CD4-positive, alpha-beta T cell treated with Interleukin-15 for 1 hour (primary cell): Measurements from ENCODE around the gene DHRS1.

Experiments
- DNase-seq: peaks from one replicate; pipeline ENCODE4 v3.0.0-alpha.2; 2020

Gene DHRS1

DNA sequence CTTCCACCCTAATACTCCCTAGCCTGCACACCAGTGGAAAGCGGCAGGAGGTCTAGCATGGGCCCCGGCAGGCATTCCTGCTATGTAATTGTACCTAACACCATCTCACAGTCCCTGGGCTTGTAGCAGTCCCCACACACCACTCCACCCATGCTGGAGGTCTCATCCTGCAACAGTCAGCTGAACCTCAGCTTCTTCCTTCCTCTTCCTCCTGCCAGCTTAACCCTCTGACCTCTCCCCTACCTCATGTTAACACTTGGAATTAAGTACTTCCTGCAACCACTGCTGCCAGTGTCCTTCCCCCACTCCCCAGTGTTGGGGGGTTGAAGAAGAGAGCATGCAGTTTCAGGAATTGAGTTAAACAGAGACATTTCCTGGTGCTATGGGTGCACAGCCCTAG, 27.7 kb upstream of the DHRS1 start:
- no peak for DNase-seq

DNA sequence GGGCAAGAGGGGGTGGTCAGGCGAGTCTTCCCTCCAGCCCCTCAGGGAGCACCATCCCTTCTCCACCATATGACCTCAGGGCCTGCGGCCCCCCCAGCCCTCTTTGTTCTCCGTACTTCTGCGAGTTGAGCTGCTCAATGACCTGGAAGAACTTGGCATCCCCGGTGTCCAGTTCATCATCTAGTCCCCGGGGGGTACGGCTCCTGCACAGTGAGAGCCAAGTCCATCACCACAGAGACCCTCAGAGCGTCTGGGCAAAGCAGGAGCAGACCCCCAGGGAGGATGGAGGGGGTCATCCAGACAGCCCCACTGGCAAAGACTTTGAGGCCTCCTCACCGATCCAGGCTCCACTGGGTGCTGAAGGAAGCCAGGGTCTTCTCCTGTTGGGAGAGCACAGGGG, 26.4 kb upstream of the DHRS1 start:
- DNase-seq = peak; percentile 11

DNA sequence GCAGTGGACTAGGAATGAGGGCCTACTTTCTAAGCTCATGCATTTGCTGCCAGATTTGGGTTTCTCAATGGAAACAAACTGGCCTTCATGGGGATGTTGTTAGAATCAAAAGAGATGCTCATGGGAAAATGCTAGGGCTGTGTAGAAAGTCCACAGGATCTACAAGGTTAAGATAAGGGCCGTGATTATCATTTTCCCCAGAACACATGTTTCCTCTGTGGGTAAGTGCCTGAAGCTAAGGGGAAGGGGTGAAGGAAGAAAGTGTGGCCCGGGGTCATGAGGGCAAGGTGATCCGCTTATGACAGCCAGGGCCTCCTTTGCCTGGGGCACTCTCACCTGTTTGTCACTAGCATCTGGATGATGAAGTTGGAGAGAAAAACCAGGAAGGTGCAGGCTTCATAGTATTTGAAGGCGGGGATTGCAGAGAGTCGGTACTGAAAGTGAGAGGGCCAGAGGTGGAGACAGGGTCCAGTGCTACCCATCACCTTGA, 25.5 kb upstream of the DHRS1 start:
- DNase-seq = no peak

DNA sequence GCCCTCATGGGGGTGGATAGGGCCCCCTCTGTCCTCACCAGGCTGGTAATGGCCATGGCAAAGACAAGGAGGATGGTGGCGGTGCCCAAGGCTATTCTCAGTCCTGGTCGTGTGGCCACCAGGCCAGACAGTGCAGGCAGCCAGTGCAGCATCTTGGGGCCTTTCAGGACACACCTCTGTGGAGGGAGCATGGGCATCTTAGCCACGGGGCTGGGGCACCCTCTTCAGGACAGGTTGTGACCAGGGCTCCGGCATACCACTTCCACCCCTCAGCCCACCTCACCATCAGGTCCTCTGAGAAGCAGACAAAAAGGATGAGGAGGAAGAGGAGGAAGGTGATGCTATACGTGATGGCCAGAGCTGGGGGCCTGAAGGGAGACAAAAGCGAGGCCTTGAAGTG, 24.4 kb upstream of the DHRS1 start:
- DNase-seq = no peak

DNA sequence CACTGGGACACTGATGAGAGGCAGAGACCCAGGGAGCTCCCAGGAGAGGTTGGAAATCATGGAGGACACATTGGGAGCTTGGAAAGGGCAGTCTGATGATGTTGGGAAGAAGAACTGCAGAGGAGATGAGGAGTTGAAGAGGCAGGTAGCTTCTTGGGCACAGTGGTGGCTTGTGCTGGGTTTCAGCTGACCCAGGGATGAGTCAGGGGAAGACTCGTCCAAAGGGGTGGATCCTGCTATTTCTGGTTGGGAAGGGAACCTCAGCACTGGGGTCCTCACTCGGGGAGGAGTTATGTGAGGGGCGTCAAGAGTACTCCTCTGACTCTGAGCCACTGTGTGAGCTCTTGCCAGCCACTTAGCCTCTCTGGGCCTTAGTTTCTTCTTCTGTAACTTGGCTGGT, 23.8 kb upstream of the DHRS1 start:
- no peak for DNase-seq

DNA sequence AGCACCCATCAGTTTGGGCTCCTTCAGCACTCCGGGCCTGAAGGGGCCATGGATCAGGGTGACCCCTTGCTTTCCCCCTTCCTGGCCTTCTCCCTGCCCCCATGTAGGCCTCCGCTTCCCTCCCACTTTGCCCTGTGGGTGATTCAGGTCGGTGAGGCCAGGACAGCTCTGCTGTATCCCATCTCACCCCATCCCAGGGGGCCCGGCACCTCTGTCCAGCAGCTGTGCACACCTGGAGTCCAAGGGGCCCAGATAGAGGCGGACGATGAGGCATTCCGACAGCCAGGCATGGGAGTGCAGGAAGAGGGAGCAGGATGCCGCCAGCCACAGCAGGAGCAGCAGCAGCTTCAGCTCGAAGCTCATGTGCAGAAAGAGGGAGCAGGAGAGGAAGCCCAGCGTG, 23.1 kb upstream of the DHRS1 start:
- no peak for DNase-seq

DNA sequence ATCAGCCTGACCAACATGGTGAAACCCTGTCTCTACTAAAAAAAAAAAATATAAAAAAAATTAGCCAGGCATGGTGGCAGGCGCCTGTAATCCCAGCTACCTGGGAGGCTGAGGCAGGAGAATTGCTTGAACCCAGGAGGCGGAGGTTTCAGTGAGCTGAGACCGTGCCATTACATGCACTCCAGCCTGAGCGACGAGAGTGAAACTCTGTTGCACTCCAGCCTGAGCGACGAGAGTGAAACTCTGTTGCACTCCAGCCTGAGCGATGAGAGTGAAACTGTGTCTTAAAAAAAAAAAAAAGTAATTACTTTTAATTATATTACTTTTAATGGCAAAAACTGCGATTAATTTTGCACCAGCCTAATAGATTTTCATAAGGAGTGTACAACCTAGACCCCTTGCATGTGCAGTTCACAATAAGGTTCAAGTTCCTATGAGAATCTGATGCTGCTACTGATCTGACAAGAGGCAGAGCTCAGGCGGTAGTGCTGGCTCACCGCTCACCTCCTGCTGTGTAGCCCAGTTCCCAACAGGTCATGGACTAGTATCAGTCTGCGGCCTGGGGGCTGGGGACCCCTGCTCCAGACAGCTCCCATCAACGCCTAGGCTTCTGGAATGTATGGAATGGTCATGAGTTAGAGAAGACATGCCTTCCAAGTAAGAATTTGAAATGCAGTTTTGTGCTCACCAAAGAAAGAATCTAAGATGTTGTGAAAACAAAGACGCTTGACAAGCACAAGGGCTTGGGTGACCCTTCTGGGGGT, 21.8 kb upstream of the DHRS1 start:
- DNase-seq = no peak

DNA sequence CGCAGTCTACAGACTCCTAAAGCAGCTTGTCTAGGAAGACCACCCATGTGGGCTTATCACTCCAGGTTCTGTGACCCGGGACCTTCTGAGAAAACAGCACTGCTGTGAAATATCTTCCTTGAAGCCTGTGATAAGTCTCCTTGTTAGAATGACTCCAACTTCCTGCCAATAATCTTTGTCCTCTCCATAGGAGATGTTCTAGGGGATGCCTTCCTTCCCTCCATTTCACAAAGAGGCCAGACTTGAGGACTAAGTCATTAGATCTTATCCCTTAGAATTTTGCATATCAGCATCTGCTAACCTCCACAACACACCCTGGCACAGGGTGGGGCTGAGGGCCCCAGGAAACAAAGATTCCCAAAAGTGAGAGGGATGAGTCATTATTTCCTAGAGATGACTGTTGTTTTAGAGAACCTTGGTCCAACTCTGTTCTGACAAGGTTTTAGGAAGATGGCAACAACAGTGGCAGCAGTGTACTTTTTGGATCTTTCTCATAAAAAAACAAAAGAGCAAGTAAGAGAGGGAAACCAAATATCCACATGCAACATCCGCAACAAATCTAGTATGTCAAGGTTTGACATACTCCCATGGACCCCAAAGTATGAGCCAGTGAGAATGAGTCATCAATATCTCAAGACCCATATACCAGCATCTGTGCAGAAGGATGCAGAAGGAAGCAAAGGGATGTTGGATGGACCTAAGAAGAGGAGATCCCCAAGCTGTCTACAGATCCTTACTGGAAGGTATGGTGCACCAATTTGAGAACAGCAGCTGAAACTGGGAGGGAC, 17.8 kb upstream of the DHRS1 start:
- no peak for DNase-seq

DNA sequence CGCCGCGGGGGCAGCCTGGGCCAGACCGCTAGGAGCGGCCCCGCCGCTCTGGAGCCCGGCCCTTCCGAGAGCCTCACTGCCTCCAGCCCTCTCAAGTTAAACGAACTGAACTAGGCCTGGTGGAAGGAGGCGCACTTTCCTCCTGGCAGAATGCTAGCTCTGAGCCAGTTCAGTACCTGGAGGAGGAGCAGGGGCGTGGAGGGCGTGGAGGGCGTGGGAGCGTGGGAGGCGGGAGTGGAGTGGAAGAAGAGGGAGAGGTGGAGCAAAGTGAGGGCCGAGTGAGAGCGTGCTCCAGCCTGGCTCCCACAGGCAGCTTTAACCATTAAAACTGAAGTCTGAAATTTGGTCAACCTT, 17.0 kb upstream of the DHRS1 start:
- no peak for DNase-seq

DNA sequence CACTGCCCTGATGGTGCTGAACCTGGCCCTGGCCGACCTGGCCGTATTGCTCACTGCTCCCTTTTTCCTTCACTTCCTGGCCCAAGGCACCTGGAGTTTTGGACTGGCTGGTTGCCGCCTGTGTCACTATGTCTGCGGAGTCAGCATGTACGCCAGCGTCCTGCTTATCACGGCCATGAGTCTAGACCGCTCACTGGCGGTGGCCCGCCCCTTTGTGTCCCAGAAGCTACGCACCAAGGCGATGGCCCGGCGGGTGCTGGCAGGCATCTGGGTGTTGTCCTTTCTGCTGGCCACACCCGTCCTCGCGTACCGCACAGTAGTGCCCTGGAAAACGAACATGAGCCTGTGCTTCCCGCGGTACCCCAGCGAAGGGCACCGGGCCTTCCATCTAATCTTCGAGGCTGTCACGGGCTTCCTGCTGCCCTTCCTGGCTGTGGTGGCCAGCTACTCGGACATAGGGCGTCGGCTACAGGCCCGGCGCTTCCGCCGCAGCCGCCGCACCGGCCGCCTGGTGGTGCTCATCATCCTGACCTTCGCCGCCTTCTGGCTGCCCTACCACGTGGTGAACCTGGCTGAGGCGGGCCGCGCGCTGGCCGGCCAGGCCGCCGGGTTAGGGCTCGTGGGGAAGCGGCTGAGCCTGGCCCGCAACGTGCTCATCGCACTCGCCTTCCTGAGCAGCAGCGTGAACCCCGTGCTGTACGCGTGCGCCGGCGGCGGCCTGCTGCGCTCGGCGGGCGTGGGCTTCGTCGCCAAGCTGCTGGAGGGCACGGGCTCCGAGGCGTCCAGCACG, 16.4 kb upstream of the DHRS1 start:
- no peak for DNase-seq

DNA sequence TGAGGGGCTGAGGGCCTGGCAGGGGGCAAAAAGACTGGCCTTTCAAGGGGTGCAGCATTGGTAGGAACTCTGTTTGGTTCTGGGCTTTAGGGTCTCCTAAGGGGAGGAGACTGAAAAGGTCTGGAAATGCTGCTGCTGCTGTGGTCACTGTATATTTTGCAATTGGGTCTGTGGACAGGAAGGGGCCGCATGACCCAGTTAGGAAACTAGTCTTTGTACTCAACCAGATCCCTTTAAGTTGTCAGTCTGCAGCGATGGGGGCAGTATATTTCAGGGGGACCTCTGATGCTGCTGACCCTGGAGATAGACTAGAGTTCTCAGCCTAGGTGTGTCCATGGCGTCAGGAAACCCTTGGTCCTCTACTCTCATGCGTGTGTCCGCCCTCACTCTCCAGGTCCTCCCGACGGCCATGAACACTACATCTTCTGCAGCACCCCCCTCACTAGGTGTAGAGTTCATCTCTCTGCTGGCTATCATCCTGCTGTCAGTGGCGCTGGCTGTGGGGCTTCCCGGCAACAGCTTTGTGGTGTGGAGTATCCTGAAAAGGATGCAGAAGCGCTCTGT, 15.7 kb upstream of the DHRS1 start:
- DNase-seq = no peak

DNA sequence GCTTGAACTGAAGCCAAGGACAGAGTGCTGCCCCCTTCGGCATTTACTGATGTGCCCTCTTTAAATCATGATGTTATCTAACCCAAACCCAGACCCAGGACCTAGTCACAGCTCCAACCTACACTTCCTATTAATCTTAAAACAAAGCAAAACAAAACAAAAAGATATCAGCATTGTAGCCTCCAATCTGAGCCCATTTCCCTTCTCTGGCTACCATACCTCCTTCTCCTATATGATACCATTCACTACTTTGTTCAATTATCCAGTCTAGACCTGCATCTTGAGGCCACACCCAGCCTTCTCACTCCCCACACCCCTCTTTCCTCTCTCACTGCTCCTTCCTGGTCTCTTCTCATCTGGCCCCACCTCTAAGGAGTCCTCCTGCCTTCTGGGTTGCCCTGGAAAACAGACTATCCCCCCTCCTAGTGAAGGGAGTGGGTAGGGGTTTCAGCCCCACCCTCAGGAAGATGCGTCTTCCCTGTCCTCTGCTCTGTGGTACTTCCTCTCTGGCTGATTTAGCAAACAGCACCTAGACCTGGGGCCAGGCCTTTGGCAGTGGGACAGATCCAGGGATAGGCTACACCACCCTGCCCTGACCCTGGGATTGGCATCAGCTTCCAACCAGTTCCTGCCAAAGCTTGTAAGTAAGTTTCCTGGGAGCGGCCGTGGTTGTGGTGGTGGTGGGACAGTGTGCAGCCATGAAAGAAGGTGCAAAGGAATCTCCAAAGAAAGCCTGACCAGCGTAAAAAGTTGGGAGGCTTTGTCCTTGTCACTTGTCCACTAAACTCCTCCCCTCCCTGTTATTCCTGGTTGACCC, 15.0 kb upstream of the DHRS1 start:
- DNase-seq = no peak

DNA sequence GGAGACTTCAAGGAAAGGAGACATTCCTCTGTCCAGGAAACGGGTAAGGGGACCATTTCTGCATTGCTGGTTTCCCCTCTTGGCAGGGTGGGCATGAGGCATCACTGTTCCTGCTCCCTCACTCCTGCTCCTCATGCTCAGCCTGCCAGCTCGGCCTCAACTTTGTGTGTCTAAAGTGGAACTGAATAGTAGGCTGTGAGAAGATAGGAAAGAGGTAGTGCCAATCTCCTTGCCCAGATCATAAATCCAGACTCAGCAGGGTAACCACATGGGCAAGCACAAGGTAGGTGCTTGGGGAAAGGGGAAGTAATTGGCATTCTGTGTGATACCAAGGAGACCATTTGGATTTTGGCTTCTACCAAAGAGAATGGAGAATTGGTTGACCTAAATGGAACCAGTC, 14.3 kb upstream of the DHRS1 start:
- no peak for DNase-seq

DNA sequence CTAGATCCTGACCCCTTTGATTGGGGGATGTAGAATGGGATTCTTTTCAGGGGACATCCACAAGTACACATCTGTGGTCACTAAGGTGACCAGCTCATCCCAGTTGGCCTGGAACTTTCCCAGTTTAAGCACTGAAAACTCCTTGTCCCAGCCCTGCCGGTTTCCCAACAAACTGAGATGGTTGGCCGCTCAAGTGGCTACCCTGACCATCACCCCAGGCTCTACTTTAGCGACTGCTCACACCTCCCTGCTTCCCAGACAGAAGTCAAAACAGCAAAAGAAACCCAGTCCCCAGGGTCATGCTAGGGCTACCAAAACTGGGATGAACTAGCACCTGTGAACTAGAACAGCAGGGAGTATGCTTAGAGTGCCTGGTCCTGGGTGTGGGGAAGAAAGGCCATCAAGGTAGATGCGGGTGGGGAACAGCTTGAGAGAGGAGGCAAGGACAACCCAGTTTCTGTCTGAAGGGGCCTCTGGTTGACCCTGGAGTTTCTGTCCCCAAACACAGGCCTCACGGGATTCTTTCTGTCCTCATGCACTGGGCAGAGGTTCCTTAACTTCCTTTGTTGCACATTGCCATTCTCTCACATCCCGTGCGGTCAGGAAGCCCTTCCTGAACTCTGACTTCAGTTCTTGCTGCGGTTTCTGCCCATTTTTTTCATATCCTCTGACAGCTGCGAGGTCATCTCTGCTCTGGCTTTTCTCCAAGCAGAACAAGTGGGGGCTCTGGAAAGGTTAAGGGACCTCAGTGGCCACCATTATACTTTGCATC, 13.3 kb upstream of the DHRS1 start:
- DNase-seq = peak; percentile 53

DNA sequence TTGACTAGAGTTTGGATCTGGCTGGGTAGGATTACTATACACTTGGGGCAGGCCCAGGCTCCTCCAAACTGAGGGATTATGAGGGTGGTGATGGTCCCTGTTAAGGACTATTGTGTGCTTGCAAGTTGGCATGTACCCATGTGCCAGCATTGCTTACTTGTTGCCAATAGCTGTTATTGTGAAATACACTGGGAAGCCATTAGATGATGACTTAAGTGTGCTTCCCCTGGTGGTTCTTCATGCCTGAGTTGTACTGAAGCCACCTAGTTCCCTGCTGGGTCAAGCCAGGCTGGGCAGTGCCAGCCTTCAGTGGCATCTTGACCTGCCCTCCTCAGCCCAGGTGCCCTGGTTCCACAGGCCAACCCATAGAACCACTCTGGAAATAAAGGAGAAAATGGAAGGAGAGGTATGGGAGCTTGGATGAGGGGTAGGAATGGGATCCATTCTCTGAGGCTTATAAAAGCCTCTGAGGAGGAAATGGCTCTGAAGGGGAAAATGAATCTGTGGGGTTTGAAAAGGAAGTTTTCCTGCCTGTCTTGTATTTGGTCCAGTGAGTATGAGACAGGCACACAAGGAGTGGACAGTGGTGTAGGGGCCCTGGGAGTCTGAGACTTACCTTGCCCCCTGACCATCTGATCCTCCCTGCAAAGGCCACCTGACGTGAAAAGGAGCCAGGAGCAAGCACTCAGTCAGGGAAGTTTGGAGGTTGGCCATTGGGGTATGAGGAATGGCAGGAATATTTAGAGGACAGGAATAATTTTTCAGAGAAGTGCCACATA, 12.4 kb upstream of the DHRS1 start:
- DNase-seq = no peak

DNA sequence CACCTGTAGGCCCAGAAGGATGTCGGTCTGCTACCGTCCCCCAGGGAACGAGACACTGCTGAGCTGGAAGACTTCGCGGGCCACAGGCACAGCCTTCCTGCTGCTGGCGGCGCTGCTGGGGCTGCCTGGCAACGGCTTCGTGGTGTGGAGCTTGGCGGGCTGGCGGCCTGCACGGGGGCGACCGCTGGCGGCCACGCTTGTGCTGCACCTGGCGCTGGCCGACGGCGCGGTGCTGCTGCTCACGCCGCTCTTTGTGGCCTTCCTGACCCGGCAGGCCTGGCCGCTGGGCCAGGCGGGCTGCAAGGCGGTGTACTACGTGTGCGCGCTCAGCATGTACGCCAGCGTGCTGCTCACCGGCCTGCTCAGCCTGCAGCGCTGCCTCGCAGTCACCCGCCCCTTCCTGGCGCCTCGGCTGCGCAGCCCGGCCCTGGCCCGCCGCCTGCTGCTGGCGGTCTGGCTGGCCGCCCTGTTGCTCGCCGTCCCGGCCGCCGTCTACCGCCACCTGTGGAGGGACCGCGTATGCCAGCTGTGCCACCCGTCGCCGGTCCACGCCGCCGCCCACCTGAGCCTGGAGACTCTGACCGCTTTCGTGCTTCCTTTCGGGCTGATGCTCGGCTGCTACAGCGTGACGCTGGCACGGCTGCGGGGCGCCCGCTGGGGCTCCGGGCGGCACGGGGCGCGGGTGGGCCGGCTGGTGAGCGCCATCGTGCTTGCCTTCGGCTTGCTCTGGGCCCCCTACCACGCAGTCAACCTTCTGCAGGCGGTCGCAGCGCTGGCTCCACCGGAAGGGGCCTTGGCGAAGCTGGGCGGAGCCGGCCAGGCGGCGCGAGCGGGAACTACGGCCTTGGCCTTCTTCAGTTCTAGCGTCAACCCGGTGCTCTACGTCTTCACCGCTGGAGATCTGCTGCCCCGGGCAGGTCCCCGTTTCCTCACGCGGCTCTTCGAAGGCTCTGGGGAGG, 11.3 kb upstream of the DHRS1 start, which contains the start of gene LTB4R:
TSS of gene LTB4R (plus strand) at position 857 of the 959 bp plus-strand sequence. CDS start 4,150 bp downstream, outside the sequence.
- peak; percentile 77 for DNase-seq

DNA sequence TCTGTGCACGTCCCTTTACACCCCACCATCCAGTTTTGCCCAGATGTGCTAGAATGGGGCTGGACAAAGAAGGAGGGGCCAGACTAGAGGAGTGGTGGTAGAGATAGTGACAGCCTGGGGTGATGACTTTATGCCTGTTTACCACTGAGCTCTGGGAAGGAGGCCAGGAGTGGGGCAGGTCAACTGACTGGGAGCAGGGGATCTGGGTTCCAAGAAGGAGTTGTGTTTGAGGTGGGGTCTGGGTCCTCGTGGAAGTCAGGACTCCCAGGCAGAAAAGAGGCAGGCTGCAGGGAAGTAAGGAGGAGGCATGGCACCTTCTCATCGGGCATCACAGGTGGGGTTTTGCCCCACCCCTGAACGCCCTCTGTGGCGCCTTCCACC, 10.7 kb upstream of the DHRS1 start:
- no peak for DNase-seq

DNA sequence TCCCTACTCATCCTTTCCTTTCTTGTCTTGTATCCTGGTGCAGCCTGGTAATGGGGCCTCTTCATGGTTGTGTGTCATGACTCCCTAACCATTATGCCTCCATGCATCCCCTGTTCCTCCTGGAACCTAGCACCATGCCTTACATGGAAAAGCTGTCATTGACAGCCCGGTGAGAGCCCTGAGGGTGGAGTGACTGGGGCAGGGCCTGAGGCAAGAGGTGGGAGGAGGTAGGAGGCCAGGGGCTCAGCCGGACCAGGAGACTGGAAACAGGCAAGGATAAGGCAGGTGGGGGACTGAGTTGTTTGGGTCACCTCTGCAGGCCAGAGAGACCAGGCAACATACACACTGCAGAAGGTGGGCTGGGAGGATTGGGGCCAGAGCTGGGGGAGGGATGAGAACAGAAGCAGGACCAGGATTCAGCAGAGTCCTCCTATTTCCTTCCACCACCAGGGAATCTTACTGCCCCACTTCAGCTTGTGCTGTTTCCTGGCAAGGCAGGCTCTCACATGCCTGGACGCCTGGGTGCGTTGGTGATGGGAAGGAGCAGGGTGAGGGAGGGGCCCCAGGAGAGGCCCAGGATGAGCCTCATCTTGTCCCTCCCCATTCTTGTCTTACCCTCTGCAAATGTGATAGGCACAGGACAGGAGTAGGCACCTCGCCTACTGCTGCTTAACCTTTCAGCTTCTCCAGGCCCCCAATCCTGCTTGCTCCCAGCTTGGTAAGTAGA, 10.1 kb upstream of the DHRS1 start, which contains the start of gene LTB4R2:
TSS of gene LTB4R2 (plus strand) at position 603 of the 727 bp plus-strand sequence. CDS start 525 bp downstream, outside the sequence.
- no peak for DNase-seq
